ENCODE measurements around the gene PGF. TPM values are rescaled to one million over a fixed set of nuclear protein-coding genes. Genes with fewer than 3 reads are reported as not detected.

Gene PGF
- polyA plus RNA-seq, 3 donors, result 0.03 TPM; not detected in 2

- Mint-ChIP-seq H3K9me3 (no peaks in the 10 kb centered on the region), H3K36me3 (no peaks in the 10 kb centered on the region), H3K4me1 (peaks cover 1% of the 10 kb centered on the region), H3K4me3 (no peak overlapping the region), H3K27ac (peak overlapping the region in 2 of 7 donors; percentile 43 to 66), H3K27me3 (ENCODE audit: low read depth in 3 of 3) (peaks cover 0 to 3% (median under 1%) of the 10 kb centered on the region in 3 donors)
- Histone ChIP-seq H3K36me3 (replicated peaks in 1 of 2; ENCODE audit: control insufficient read depth in 1 of 2, insufficient read depth in 2 of 2, low read length in 2 of 2) (no peaks in the 10 kb centered on the region), H3K4me3 (replicated peaks in 1 of 3; ENCODE audit: low read depth in 2 of 3, low read length in 3 of 3) (no peak overlapping the region), H4K20me1 (ENCODE audit: insufficient read depth, low read length) (no peaks in the 10 kb centered on the region), H3K27ac (ENCODE audit: low read depth in 1 of 2, low read length in 2 of 2) (no peak overlapping the region), H3K4me1 (ENCODE audit: control insufficient read depth in 1 of 2, insufficient read depth in 2 of 2, low read length in 2 of 2) (no peaks in the 10 kb centered on the region), H3K27me3 (ENCODE audit: control insufficient read depth in 2 of 2, insufficient read depth in 2 of 2, low read length in 2 of 2) (no peaks in the 10 kb centered on the region), H2AFZ (ENCODE audit: insufficient read depth, low read depth, low read length, poor library complexity, severe bottlenecking) (no peak overlapping the region), H3K4me2 (replicated peaks; ENCODE audit: extremely low read depth, low read length, poor library complexity, severe bottlenecking) (no peak overlapping the region), H3K9me3 (replicated peaks in 1 of 2; ENCODE audit: control insufficient read depth in 1 of 2, insufficient read depth in 1 of 2, low read length in 2 of 2) (no peaks in the 10 kb centered on the region), H3K9ac (ENCODE audit: insufficient read depth, low read length, poor library complexity, severe bottlenecking) (no peak overlapping the region), H3K79me2 (ENCODE audit: insufficient read depth, low read length) (no peaks in the 10 kb centered on the region)
- DNase-seq, result no peak
- intact Hi-C loops (cut with micrococcal nuclease), result no loop called here
- no peak for TF ChIP-seq CTCF (IDR thresholded peaks at IDR 0.05)
- 100% methylated on average over 1 of the region's 5 CpGs for WGBS (ENCODE audit: insufficient coverage)
These were observed 38.2 kb downstream of the PGF start for GRCh38 chr14:74917178-74917543.

- H2AFZ ChIP-seq (ENCODE audit: insufficient read depth, low read depth, low read length, poor library complexity, severe bottlenecking), result no peak overlapping the region
- H3K36me3 Mint-ChIP-seq, result no peaks in the 10 kb centered on the region
These were observed 39.6 kb downstream of the PGF start for GRCh38 chr14:74915826-74916225.

More at GRCh38 chr14:74915826-74916225, 39.6 kb downstream of the PGF start:
- Histone ChIP-seq H3K27ac (ENCODE audit: low read depth in 1 of 2, low read length in 2 of 2) (no peak overlapping the region), H3K36me3 (replicated peaks in 1 of 2; ENCODE audit: control insufficient read depth in 1 of 2, insufficient read depth in 2 of 2, low read length in 2 of 2) (no peaks in the 10 kb centered on the region), H4K20me1 (ENCODE audit: insufficient read depth, low read length) (no peaks in the 10 kb centered on the region), H3K4me3 (replicated peaks in 1 of 3; ENCODE audit: low read depth in 2 of 3, low read length in 3 of 3) (no peak overlapping the region), H3K9me3 (replicated peaks in 1 of 2; ENCODE audit: control insufficient read depth in 1 of 2, insufficient read depth in 1 of 2, low read length in 2 of 2) (no peaks in the 10 kb centered on the region), H3K79me2 (ENCODE audit: insufficient read depth, low read length) (no peaks in the 10 kb centered on the region), H3K4me2 (replicated peaks; ENCODE audit: extremely low read depth, low read length, poor library complexity, severe bottlenecking) (no peak overlapping the region), H3K9ac (ENCODE audit: insufficient read depth, low read length, poor library complexity, severe bottlenecking) (no peak overlapping the region), H3K4me1 (ENCODE audit: control insufficient read depth in 1 of 2, insufficient read depth in 2 of 2, low read length in 2 of 2) (no peaks in the 10 kb centered on the region), H3K27me3 (ENCODE audit: control insufficient read depth in 2 of 2, insufficient read depth in 2 of 2, low read length in 2 of 2) (no peaks in the 10 kb centered on the region)
- intact Hi-C loops (cut with micrococcal nuclease), result no loop called here
- TF ChIP-seq CTCF (IDR thresholded peaks at IDR 0.05), result no peak
- Mint-ChIP-seq H3K27ac (no peak overlapping the region), H3K4me3 (no peak overlapping the region), H3K4me1 (peaks cover 1% of the 10 kb centered on the region), H3K9me3 (no peaks in the 10 kb centered on the region), H3K27me3 (ENCODE audit: low read depth in 3 of 3) (peaks cover 0 to 3% (median 0%) of the 10 kb centered on the region in 3 donors)
- WGBS (ENCODE audit: insufficient coverage), result 77% methylated on average over 7 of the region's 7 CpGs
- no peak for DNase-seq
